ENCODE data around the gene ARHGAP28.

Gene ARHGAP28

GRCh38 chr18:6873040-6873751, 143.7 kb downstream of the ARHGAP28 start:
- Histone ChIP-seq H3K27me3 (ENCODE audit: insufficient read depth, low read depth, severe bottlenecking) (no peaks in the 10 kb centered on the region), H3K4me3 (ENCODE audit: low read depth, low read length) (no peak overlapping the region), H3K27ac (no peak overlapping the region), H3K9me3 (ENCODE audit: severe bottlenecking) (no peaks in the 10 kb centered on the region), H3K36me3 (no peaks in the 10 kb centered on the region)
- DNase-seq, result no peak
- TF ChIP-seq, protein P1, sequence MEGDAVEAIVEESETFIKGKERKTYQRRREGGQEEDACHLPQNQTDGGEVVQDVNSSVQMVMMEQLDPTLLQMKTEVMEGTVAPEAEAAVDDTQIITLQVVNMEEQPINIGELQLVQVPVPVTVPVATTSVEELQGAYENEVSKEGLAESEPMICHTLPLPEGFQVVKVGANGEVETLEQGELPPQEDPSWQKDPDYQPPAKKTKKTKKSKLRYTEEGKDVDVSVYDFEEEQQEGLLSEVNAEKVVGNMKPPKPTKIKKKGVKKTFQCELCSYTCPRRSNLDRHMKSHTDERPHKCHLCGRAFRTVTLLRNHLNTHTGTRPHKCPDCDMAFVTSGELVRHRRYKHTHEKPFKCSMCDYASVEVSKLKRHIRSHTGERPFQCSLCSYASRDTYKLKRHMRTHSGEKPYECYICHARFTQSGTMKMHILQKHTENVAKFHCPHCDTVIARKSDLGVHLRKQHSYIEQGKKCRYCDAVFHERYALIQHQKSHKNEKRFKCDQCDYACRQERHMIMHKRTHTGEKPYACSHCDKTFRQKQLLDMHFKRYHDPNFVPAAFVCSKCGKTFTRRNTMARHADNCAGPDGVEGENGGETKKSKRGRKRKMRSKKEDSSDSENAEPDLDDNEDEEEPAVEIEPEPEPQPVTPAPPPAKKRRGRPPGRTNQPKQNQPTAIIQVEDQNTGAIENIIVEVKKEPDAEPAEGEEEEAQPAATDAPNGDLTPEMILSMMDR (IDR thresholded peaks at IDR 0.05; ENCODE audit: low read depth, low read length), result no peak

DNA sequence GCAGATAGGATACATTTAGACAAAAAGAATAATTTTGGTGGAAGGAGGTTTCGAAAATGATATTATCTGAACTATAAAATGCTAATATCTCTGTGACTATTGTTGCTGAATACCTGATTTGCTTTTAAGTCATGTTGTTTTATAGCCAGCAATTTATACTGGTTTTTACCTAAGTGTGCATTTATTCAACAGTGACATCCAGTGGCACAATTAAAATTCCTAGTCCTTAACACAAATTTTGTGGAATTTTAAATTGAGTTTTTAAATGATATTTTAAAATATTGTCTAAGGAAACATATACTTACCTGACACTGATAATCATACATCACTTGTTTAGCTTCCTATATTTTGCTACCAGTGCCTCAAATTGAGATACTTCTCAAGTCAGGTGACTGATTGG, 144.8 kb downstream of the ARHGAP28 start:
- Histone ChIP-seq H3K36me3 (no peaks in the 10 kb centered on the region), H3K27me3 (ENCODE audit: insufficient read depth, low read depth, severe bottlenecking) (no peaks in the 10 kb centered on the region), H3K27ac (no peak overlapping the region), H3K9me3 (ENCODE audit: severe bottlenecking) (no peaks in the 10 kb centered on the region), H3K4me3 (ENCODE audit: low read depth, low read length) (no peak overlapping the region)
- TF ChIP-seq, protein P1 (IDR thresholded peaks at IDR 0.05; ENCODE audit: low read depth, low read length), result no peak
- DNase-seq, result no peak

GRCh38 chr18:6875749-6876148, 146.2 kb downstream of the ARHGAP28 start:
- TF ChIP-seq, protein P1 (IDR thresholded peaks at IDR 0.05; ENCODE audit: low read depth, low read length), result no peak
- Histone ChIP-seq H3K27me3 (ENCODE audit: insufficient read depth, low read depth, severe bottlenecking) (no peaks in the 10 kb centered on the region), H3K27ac (no peak overlapping the region), H3K36me3 (no peaks in the 10 kb centered on the region), H3K9me3 (ENCODE audit: severe bottlenecking) (no peaks in the 10 kb centered on the region), H3K4me3 (ENCODE audit: low read depth, low read length) (no peak overlapping the region)
- no peak for DNase-seq

DNA sequence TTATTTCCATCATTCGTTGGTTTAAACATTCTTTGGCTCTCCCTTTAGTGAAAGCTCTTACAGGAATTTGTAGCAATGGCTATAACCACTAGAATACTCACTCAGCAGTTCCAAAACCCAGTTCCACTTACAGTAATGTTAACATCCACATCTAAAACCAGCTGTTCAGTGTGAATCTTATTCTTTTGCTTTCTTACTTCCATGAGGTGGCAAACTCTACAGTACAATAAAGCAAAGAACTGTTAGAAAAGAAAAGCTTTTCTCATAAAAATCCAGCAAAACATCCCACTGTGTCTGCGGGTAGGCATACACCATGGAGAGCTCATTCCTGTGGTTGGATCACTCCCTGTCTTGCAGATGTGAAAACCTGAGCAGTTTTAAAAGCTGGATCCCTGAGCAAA, 147.1 kb downstream of the ARHGAP28 start:
- Histone ChIP-seq H3K9me3 (ENCODE audit: severe bottlenecking) (no peaks in the 10 kb centered on the region), H3K27ac (no peak overlapping the region), H3K27me3 (ENCODE audit: insufficient read depth, low read depth, severe bottlenecking) (no peaks in the 10 kb centered on the region), H3K4me3 (ENCODE audit: low read depth, low read length) (no peak overlapping the region), H3K36me3 (no peaks in the 10 kb centered on the region)
- no peak for DNase-seq
- TF ChIP-seq, protein P1 (IDR thresholded peaks at IDR 0.05; ENCODE audit: low read depth, low read length), result no peak

DNA sequence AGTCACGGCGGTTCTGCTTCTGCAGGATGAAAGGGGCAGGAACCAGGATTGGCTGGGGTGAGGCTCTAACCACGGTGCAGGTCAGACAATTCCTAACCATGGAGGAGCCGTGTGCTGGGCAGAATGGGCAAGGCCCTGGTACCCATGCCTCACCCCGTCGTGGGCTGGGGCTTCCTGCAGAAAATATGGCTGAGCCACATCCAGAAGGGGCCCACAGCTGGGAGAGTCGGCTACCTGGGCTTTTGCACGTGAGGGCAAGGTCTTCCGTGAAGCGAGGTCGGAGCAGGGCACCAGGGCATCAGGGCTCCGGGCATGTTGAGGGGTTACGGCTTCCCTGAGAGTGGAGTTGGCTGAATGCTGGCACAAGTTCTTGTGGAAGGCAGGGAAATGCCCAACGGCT, 147.8 kb downstream of the ARHGAP28 start:
- TF ChIP-seq, protein P1 (IDR thresholded peaks at IDR 0.05; ENCODE audit: low read depth, low read length), result no peak
- DNase-seq, result no peak
- Histone ChIP-seq H3K27me3 (ENCODE audit: insufficient read depth, low read depth, severe bottlenecking) (no peaks in the 10 kb centered on the region), H3K27ac (no peak overlapping the region), H3K9me3 (ENCODE audit: severe bottlenecking) (no peaks in the 10 kb centered on the region), H3K36me3 (no peaks in the 10 kb centered on the region), H3K4me3 (ENCODE audit: low read depth, low read length) (no peak overlapping the region)

Measured in WERI-Rb-1 (cell line).